Measurements from ENCODE around the gene CCL26.

Gene CCL26

DNA sequence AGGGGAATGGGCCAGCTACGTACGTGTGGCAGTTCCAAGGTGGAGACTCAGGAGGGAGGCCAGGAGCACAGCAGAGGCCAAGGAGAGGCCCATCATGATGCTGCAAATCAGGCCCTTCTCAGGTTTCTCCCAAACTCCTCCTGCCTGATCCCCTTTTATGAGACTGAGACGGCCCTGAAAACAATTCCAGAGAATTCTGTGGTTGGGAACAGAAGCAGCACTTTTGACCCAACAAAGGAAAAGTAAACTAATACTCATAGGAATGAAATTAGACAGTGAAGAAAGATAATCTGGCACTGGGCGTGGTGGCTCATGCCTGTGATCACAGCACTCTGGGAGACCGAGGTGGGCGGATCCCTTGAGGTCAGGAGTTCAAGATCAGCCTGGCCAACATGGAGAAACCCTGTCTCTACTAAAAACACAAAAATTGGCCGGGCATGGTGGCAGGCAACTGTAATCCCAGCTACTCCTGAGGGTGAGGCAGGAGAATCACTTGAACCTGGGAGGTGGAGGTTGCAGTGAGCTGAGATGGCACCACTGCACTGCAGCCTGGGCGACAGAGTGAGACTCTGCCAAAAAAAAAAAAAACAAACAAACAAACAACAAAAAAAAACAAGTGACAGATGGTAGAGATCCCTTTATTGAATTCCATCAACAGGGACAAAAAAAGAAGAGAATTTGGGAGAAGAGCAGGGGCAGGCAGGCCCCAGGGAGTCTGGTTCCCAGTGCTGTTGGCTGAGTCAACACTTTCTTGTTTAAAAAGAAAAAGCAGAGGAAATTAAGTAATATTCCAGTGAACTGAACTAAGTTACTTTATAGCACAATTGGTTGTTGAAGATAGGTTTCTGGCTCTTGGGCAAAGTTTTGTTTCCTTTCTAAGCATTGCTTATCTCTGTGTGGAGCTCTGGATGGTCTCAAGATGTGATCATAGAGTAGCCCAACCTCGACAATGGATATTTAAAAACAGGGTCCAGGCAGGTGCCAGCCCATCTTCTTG, at the start of gene CCL26:
Gene CCL26, minus strand, starts transcription at position 131 of the 997 bp plus-strand sequence. Its CDS starts 35 bp downstream, at position 96.
- no peak for DNase-seq (ENCODE audit: low read depth in 2 of 2)

GRCh38 chr7:75820688-75821087, 48.7 kb upstream of the CCL26 start:
- no peak for DNase-seq (ENCODE audit: low read depth in 2 of 2)

- DNase-seq (ENCODE audit: low read depth in 2 of 2): no peak
Observed at GRCh38 chr7:75819711-75820110, 47.7 kb upstream of the CCL26 start.

GRCh38 chr7:75818472-75818871, 46.5 kb upstream of the CCL26 start:
- no peak for DNase-seq (ENCODE audit: low read depth in 2 of 2)

GRCh38 chr7:75817116-75817515, 45.1 kb upstream of the CCL26 start:
- DNase-seq (ENCODE audit: low read depth in 2 of 2): no peak

GRCh38 chr7:75815418-75816064, 43.5 kb upstream of the CCL26 start:
- DNase-seq (ENCODE audit: low read depth in 2 of 2): no peak

DNA sequence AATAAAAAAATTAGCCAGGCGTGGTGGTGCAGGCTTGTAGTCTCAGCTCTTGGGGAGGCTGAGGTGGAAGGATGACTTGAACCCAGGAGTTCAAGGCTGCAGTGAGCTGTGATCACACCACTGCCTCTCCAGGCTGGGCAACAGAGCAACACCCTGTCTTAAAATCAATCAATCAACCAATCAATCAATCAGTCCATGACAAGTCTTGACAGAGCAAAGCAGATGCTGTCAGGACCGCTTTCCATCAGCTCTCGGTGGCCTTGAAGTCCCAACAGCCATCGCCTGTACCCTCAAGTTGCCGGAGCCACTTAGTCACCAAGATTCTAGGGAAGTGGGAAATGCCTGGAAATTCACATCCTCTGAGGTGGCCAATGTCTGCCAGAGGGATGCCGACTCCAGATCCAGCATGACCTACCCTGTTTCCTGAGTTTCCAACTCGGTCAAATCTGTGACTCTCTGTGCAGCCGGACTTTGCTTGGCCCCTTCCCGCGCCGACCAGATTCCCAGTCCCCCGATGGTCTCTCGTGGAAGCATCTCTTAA, 42.5 kb upstream of the CCL26 start:
- no peak for DNase-seq (ENCODE audit: low read depth in 2 of 2)

GRCh38 chr7:75813781-75814236, 41.8 kb upstream of the CCL26 start, which contains the start of gene CCL24:
TSS of gene CCL24 (minus strand) at chr7:75813806. CDS start at chr7:75813715, 91 bp downstream.
- DNase-seq (ENCODE audit: low read depth in 2 of 2): no peak

- DNase-seq (ENCODE audit: low read depth in 2 of 2): no peak
Observed at GRCh38 chr7:75813084-75813483, 41.1 kb upstream of the CCL26 start.

DNA sequence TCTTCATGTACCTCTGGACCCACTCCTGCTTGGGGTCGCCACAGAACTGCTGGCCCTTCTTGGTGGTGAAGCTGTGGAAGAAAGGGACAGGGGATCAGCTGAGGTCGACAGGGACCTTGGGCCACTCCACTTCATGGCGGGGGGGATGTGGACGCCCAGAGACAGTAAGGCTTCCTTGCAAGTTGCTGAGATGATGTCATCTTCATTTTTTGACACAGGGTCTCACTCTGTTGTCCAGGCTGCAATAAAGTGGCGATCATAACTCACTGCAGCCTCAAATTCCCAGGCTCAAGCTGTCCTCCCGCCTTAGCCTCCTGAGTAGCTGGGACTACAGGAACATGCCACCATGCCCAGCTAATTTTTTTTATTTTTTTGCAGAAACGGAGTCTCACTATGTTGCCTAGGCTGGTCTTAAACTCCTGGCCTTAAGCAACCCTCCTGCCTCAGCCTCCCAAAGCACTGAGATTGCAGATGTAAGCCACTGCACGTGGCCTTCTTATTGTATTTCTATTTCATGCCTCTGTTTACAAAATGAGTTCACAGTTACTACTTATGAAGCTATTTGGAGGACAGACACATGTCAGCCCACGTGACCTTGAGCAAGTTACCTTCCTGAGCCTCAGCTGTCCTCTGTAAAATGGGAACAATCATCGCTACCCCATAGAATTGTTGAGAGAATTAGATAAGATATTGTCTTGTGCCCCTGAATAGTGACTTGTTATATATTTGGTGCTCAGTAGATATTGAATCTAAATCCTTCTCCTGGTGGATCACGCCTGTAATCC, 40.1 kb upstream of the CCL26 start:
- DNase-seq (ENCODE audit: low read depth in 2 of 2): no peak

DNA sequence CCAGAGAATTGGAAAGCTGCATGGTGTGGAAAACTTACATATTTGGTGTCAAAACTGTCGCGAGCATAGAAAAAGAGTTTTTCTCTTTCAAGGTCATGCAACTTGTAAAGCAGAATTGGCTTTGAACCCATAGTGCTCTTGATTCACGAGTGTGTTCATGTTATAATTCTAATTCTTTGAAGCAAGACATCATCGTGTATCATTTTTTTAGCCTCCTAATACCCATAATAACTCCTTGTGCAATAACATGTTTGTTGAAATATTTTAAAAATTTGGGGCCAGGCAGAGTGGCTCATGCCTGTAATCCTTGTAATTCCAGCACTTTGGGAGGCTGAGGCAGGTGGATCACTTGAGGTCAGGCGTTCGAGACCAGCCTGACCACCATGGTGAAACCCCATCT, 37.4 kb upstream of the CCL26 start:
- DNase-seq (ENCODE audit: low read depth in 2 of 2): no peak

DNA sequence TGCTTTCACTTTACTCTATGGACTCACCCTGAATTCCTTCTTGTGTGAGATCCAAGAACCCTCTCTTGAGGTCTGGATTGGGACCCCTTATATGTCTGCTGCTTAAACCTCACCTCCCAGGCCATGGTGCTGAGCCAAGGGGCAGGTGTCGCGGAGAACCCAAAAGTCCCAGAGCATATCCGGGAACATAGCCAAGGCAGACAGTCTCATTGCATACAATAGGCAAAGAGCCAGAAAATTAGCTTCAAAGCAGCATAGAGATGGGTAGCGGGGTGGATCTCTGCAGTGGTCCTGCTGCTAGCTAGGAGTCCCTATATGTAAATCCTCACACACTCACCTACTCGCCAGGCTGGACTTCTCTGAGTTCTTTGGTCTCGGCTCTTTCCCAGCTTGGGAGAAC, 36.1 kb upstream of the CCL26 start:
- DNase-seq (ENCODE audit: low read depth in 2 of 2): no peak

DNA sequence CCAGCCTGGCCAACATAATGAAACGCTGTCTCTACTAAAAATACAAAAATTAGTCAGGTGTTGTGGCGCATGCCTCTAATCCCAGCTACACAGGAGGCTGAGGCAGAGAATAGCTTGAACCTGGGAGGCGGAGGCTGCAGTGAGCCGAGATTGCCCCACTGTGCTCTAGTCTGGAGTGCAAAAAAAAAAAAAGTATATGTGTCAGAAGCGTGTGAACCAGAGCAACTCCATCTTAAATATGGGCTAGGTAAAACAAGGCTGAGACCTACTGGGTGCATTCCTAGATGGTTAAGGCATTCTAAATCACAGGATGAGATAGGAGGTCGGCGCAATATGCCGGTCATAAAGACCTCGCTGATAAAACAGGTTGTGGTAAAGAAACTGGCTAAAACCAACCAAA, 35.4 kb upstream of the CCL26 start:
- no peak for DNase-seq (ENCODE audit: low read depth in 2 of 2)

DNA sequence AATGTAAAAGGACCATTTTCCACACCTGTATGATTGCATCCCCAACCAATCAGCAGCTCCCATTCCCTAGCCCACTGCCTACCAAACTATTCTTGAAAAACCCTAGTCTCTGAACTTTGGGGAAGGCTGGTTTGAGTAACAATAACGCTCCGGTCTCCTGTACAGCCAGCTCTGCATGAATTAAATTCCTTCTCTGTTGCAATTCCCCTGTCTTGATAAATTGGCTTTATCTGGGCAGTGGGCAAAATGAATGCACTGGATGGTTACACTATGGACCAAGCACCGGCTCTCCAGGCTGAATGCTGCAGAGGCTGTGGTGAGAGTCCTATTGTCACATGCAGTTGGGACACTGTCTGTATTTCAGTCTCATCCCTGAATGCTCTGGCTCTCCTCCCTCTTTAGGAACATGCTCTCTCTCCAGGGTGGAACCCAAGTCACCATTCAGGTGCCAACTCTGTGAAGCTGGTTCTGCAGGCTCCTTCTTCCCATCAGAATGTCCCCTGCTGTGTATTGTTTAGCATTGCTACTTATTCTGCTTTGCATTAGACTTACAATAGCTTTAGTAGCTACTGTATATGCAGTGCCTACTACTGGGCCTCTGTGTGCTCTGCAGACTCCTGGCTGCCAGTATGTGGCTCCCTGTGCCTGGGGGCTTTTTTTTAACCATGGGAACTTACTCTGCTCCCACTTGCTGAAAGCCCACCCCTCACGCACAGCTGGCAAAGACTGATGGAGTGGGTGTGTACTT, 34.7 kb upstream of the CCL26 start:
- DNase-seq (ENCODE audit: low read depth in 2 of 2): no peak

DNA sequence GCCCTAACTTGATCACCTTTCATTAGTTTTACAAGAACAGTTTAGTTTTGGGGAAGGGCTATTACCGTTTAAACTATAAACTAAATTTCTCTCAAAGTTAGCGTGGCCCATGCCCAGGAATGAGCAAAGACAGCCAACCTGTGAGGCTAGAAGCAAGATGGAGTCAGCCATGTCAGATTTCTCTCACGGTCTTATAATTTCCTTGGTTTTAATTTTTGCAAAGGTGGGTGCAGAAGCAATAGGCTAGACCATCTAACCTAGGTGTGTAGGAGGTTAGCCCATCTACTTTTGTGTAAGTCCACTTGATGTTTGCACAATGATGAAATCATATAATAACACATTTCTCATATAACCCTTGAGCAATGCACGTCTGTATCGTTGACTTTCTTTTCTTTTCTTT, 32.7 kb upstream of the CCL26 start:
- DNase-seq (ENCODE audit: low read depth in 2 of 2): no peak

GRCh38 chr7:75804004-75804403, 32.0 kb upstream of the CCL26 start:
- DNase-seq (ENCODE audit: low read depth in 2 of 2): no peak

- no peak for DNase-seq (ENCODE audit: low read depth in 2 of 2)
Observed at GRCh38 chr7:75802552-75802821, 30.5 kb upstream of the CCL26 start.

GRCh38 chr7:75798770-75799169, 26.8 kb upstream of the CCL26 start:
- DNase-seq (ENCODE audit: low read depth in 2 of 2): no peak

- DNase-seq (ENCODE audit: low read depth in 2 of 2): no peak
Observed at GRCh38 chr7:75796420-75796819, 24.4 kb upstream of the CCL26 start.

DNA sequence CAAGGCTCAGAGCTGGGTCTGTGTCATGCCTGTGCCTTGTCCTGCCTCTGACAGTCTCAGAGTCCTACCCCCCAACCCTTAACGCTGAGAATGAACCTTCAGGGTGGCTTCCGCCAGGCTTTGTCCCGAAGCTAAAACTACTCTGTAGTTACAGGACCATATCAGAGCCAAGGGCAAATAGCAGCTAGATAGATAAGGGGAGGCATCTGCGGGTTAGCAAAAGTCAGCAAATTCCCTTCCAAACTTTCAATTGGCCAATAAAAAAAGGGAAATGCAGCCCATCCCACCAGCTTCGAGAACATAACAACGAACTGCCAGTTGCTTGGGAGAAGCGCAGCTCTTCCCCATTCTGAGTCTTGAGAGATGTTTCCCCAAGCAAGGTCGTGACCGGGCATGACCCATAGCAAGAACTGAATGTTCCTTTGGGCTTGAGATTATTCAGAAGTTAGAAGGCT, 23.8 kb upstream of the CCL26 start:
- DNase-seq (ENCODE audit: low read depth in 2 of 2): no peak

GRCh38 chr7:75793676-75794075, 21.7 kb upstream of the CCL26 start:
- DNase-seq (ENCODE audit: low read depth in 2 of 2): no peak

Measured in stimulated activated CD8-positive, alpha-beta memory T cell treated with anti-CD3 and anti-CD28 coated beads, Interleukin-2, amount 100 ng/mL, for 48 hours (primary cell).